MM.1S (cell line): Measurements from ENCODE around the gene MRTFA.

ENCODE experiments used
- DNase-seq: peaks from one replicate; pipeline ENCODE4 v3.0.0-alpha.2; 2015
- H2AFZ ChIP-seq: fragments of 300-600 bp; sonication (generic); 2 replicates; pipeline ENCODE4 v1.6.0; 2016; ENCODE audit warnings: antibody characterized with exemption, low read length
- H3F3A ChIP-seq: fragments of 300-600 bp; sonication (generic); 2 replicates; pipeline ENCODE4 v1.6.1; 2016; ENCODE audit warnings: mild to moderate bottlenecking, antibody characterized with exemption, low read length, moderate library complexity, mixed read lengths; ENCODE audit not compliant: insufficient read depth
- H3K27ac ChIP-seq: fragments of 300-600 bp; sonication (generic); 2 replicates; pipeline ENCODE4 v1.5.1; 2016; ENCODE audit warnings: mild to moderate bottlenecking, low read length
- H3K27me3 ChIP-seq: fragments of 300-600 bp; sonication (generic); replicated peaks from 2 replicates; pipeline ENCODE4 v1.6.0; 2016; ENCODE audit warnings: low read length; ENCODE audit not compliant: insufficient read depth
- H3K36me3 ChIP-seq: fragments of 300-600 bp; sonication (generic); replicated peaks from 2 replicates; pipeline ENCODE4 v1.6.1; 2016; ENCODE audit warnings: mild to moderate bottlenecking, low read length, mixed read lengths; ENCODE audit not compliant: insufficient read depth
- H3K4me1 ChIP-seq: fragments of 300-600 bp; sonication (generic); 2 replicates; pipeline ENCODE4 v1.6.1; 2016; ENCODE audit warnings: low read length, mixed read lengths
- H3K4me2 ChIP-seq: fragments of 300-600 bp; sonication (generic); 2 replicates; pipeline ENCODE4 v1.6.0; 2016; ENCODE audit warnings: low read depth, low read length
- H3K4me3 ChIP-seq: fragments of 300-600 bp; sonication (generic); 2 replicates; pipeline ENCODE4 v1.5.1; 2016; ENCODE audit warnings: low read length, mixed read lengths
- H3K79me2 ChIP-seq: fragments of 300-600 bp; sonication (generic); 2 replicates; pipeline ENCODE4 v1.6.1; 2016; ENCODE audit warnings: mixed run types, low read length, mixed read lengths
- H3K9ac ChIP-seq: fragments of 300-600 bp; sonication (generic); 2 replicates; pipeline ENCODE4 v1.6.1; 2016; ENCODE audit warnings: low read length, mixed read lengths
- H3K9me2 ChIP-seq: fragments of 300-600 bp; sonication (generic); replicated peaks from 2 replicates; pipeline ENCODE4 v1.6.1; 2016; ENCODE audit warnings: mild to moderate bottlenecking, low read length, mixed read lengths; ENCODE audit not compliant: insufficient read depth
- H3K9me3 ChIP-seq: fragments of 300-600 bp; sonication (generic); replicated peaks from 2 replicates; pipeline ENCODE4 v1.6.1; 2016; ENCODE audit warnings: mild to moderate bottlenecking, low read length, mixed read lengths; ENCODE audit not compliant: insufficient read depth
- H4K20me1 ChIP-seq: fragments of 300-600 bp; sonication (generic); 2 replicates; pipeline ENCODE4 v1.6.1; 2016; ENCODE audit warnings: mild to moderate bottlenecking, low read length, moderate library complexity, mixed read lengths; ENCODE audit not compliant: insufficient read depth
- CTCF ChIP-seq: fragments of 300-600 bp; sonication (generic); IDR thresholded peaks from 2 replicates; pipeline ENCODE4 v1.5.1; 2016; ENCODE audit warnings: antibody characterized with exemption, low read length, mixed read lengths
- EZH2 ChIP-seq: fragments of 300-600 bp; sonication (generic); optimal IDR thresholded peaks from 2 replicates; pipeline ENCODE3; 2017; ENCODE audit warnings: low read depth, mild to moderate bottlenecking, antibody characterized with exemption, low read length, mixed read lengths
- EZH2phosphoT487 ChIP-seq: fragments of 300-600 bp; sonication (generic); IDR thresholded peaks from 2 replicates; pipeline ENCODE4 v1.6.1; 2018; ENCODE audit warnings: antibody characterized with exemption, low read length

MRTFA gene

GRCh38 chr22:40463017-40463631, 173.4 kb downstream of the MRTFA start:
- no peaks in the 10 kb centered on the region; the same call in 1 of the 2 replicates for H3K79me2 ChIP-seq
- no peak overlapping the region for H3K4me3 ChIP-seq

GRCh38 chr22:40462195-40462984, 174.1 kb downstream of the MRTFA start:
- H3K79me2 ChIP-seq = no peaks in the 10 kb centered on the region
- no peaks in the 10 kb centered on the region for H3K9me3 ChIP-seq
- no peaks in the 10 kb centered on the region for H3K4me1 ChIP-seq
- TF ChIP-seq CTCF = no peak
- no peak for TF ChIP-seq EZH2
- no peak for TF ChIP-seq EZH2phosphoT487
- H4K20me1 ChIP-seq = no peaks in the 10 kb centered on the region
- no peak overlapping the region for H3K4me3 ChIP-seq
- H3K36me3 ChIP-seq = no peaks in the 10 kb centered on the region
- no peaks in the 10 kb centered on the region for H3K9me2 ChIP-seq
- no peak overlapping the region for H3K27ac ChIP-seq
- no peaks in the 10 kb centered on the region for H3K27me3 ChIP-seq
- no peak overlapping the region for H3K9ac ChIP-seq
- no peak overlapping the region for H3K4me2 ChIP-seq
- no peak overlapping the region for H2AFZ ChIP-seq
- no peaks in the 10 kb centered on the region for H3F3A ChIP-seq
- DNase-seq = no peak

More at GRCh38 chr22:40463017-40463631, 173.4 kb downstream of the MRTFA start:
- no peaks in the 10 kb centered on the region for H3K9me2 ChIP-seq
- no peak overlapping the region for H3K4me2 ChIP-seq
- H3K4me1 ChIP-seq = no peaks in the 10 kb centered on the region
- no peaks in the 10 kb centered on the region for H3K9me3 ChIP-seq
- TF ChIP-seq CTCF (no peak), EZH2 (no peak), EZH2phosphoT487 (no peak)
- DNase-seq = no peak
- H3K27ac ChIP-seq = no peak overlapping the region
- no peaks in the 10 kb centered on the region for H3K36me3 ChIP-seq
- no peak overlapping the region for H3K9ac ChIP-seq
- H3F3A ChIP-seq = no peaks in the 10 kb centered on the region
- H2AFZ ChIP-seq = no peak overlapping the region
- no peaks in the 10 kb centered on the region for H4K20me1 ChIP-seq
- H3K27me3 ChIP-seq = no peaks in the 10 kb centered on the region

GRCh38 chr22:40453671-40454070, 182.8 kb downstream of the MRTFA start:
- DNase-seq = no peak
- Histone ChIP-seq H3K4me2 (no peak overlapping the region), H3K9me2 (no peaks in the 10 kb centered on the region), H3K27me3 (no peaks in the 10 kb centered on the region), H2AFZ (no peak overlapping the region), H3F3A (no peaks in the 10 kb centered on the region; the same call in 1 of the 2 replicates), H3K36me3 (no peaks in the 10 kb centered on the region), H3K4me3 (no peak overlapping the region), H3K9ac (no peak overlapping the region), H3K27ac (no peak overlapping the region), H4K20me1 (no peaks in the 10 kb centered on the region), H3K79me2 (peaks cover 4% of the 10 kb centered on the region; the same call in 1 of the 2 replicates), H3K4me1 (peaks cover 15% of the 10 kb centered on the region; the same call in 1 of the 2 replicates), H3K9me3 (no peaks in the 10 kb centered on the region)
- TF ChIP-seq EZH2 = no peak
